Stomach (tissue), 4 donors: ENCODE results near the gene LAGE3.

ENCODE experiments used
- CTCF ChIP-seq, 7 experiments: fragments of 450-650 bp in 4 of 7; fragments of 200-600 bp in 3 of 7; sonication (generic) in 3 of 7; IDR thresholded peaks; one replicate each; pipeline ENCODE4 v1.5.1; 2016 to 2019; ENCODE audit warnings: antibody characterized with exemption in 7 of 7, control low read depth in 2 of 7, mild to moderate bottlenecking in 1 of 7
- EP300 ChIP-seq: sonication (generic); formaldehyde crosslinking; IDR thresholded peaks from one replicate; pipeline ENCODE4 v1.6.1; 2017; ENCODE audit warnings: antibody characterized with exemption
- POLR2A ChIP-seq, 4 donors: fragments of 450-650 bp; IDR thresholded peaks; one replicate each; pipeline ENCODE4 v1.6.1; 2016; ENCODE audit warnings: antibody characterized with exemption in 4 of 4, control low read depth in 2 of 4, mild to moderate bottlenecking in 1 of 4, moderate library complexity in 1 of 4
- POLR2AphosphoS5 ChIP-seq, 3 donors: sonication (generic); formaldehyde crosslinking; IDR thresholded peaks; one replicate each; pipeline ENCODE4 v1.6.1; 2016; ENCODE audit warnings: antibody characterized with exemption in 3 of 3

DNA sequence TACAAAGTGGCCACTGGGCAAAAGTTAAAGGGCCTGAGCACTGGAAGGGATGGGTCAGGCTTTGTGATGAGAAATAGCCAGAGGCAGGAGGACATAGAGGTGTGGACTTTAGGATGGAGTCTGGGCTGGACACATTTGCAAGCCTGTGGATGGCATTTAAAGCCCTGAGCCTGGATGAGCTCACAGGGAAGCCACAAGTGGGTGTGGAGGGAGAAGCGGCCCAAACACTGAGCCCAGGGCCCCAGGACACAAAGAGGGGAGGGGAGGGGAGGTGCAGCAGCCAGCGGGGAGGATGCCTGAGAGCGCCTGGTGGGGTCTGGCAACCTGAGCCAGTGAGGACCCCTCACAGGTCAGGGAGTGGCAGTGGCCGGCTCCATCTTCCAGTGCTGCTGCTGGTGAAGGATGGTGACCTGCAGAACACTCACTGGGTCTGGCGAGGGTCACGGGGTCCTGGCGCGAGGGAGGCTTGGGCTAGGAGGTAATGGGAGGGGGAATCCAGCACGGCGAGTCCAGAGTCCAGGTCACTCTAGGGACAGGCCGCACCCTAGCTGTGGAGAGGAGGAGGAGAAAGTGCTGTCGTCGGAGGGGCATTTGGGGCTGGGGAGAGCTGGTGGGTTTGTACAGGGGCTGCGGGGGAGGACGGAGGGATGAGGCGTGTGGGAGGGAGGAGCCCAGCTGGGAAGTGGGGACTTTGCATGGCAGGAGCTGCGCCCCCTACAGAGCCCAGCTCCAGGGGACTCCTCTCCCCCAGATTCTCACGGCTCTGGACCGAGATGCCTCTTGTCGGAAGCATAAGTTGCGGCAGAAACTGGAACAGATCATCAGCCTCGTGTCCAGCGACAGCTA, 7.0 kb downstream of the LAGE3 start:
- TF ChIP-seq CTCF (IDR thresholded peaks at IDR 0.05) (no peak), EP300 (no peak), POLR2A (IDR thresholded peaks at IDR 0.05) (no peak), POLR2AphosphoS5 (IDR thresholded peaks at IDR 0.05) (no peak)
